ENCODE results near the gene ATF6B.

DNA sequence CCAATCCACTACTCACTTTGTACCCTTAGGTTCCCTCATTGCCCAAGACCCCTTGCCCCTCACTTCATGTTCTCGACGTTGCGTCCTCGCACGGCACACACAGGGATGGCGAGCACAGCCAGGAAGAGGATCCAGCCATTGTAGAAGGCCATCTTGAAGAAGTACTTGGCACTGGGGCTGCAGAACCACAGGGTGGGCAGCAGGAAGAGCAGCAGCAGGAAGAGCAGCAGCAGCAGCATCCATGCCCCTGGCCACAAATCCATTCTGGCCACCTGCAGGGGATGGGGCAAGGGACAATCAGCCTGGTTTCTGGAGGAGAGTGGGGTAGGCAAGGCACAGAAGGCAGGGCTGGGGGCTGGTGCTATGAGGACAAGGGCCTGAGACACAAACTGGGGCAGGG lies 43.2 kb upstream of the ATF6B start:
- TF ChIP-seq, protein P1, sequence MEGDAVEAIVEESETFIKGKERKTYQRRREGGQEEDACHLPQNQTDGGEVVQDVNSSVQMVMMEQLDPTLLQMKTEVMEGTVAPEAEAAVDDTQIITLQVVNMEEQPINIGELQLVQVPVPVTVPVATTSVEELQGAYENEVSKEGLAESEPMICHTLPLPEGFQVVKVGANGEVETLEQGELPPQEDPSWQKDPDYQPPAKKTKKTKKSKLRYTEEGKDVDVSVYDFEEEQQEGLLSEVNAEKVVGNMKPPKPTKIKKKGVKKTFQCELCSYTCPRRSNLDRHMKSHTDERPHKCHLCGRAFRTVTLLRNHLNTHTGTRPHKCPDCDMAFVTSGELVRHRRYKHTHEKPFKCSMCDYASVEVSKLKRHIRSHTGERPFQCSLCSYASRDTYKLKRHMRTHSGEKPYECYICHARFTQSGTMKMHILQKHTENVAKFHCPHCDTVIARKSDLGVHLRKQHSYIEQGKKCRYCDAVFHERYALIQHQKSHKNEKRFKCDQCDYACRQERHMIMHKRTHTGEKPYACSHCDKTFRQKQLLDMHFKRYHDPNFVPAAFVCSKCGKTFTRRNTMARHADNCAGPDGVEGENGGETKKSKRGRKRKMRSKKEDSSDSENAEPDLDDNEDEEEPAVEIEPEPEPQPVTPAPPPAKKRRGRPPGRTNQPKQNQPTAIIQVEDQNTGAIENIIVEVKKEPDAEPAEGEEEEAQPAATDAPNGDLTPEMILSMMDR (IDR thresholded peaks at IDR 0.05) = no peak
- no peak for TF ChIP-seq POLR2A (IDR thresholded peaks at IDR 0.05)
